Measurements from ENCODE around the gene SCAI.
"Not testable (repeated sequence)": the region's sequence is repeated elsewhere in the genome, so short reads cannot be mapped to it uniquely, and the experiment has no call there.

SCAI gene

GRCh38 chr9:125125523-125125922 is 17.8 kb downstream of the SCAI start:
- H3K27ac ChIP-seq = 0 out of 2 replicates have a peak overlapping the region, but pooled peaks have one; percentile 56
- ChIA-PET POLR2A (ENCODE audit: low non-redundant PET) (no interaction called here), CTCF (interaction anchor here (0.5 to 0.9 kb wide), 2 partner anchors 18 to 20 kb away, joined by 4 read pairs; partner anchors contain the start of gene SCAI)
- no peak for TF ChIP-seq CTCF (conservative IDR thresholded peaks at IDR 0.05; ENCODE audit: low read depth)
- no peak for DNase-seq (ENCODE audit: low spot score)

GRCh38 chr9:125121146-125121545 is 22.2 kb downstream of the SCAI start:
- CTCF ChIA-PET = no interaction called here
- POLR2A ChIA-PET (ENCODE audit: low non-redundant PET) = no interaction called here
- no peak for TF ChIP-seq CTCF (conservative IDR thresholded peaks at IDR 0.05; ENCODE audit: low read depth)
- no peak overlapping the region for H3K27ac ChIP-seq
- peak; percentile 39 for DNase-seq (ENCODE audit: low spot score)

GRCh38 chr9:125119643-125120286 is 23.6 kb downstream of the SCAI start:
- no peak for DNase-seq (ENCODE audit: low spot score)
- no peak overlapping the region for H3K27ac ChIP-seq
- POLR2A ChIA-PET (ENCODE audit: low non-redundant PET) = no interaction called here
- no peak for TF ChIP-seq CTCF (conservative IDR thresholded peaks at IDR 0.05; ENCODE audit: low read depth)
- CTCF ChIA-PET = no interaction called here

- DNase-seq (ENCODE audit: low spot score); H3K27ac ChIP-seq; CTCF ChIA-PET: not testable (repeated sequence)
- POLR2A ChIA-PET (ENCODE audit: low non-redundant PET) = interaction anchor here (0.6 kb wide), 1 partner anchor 61 kb away, joined by 3 read pairs; no protein-coding TSS in a partner anchor
Measured at GRCh38 chr9:125118696-125119095, 24.6 kb downstream of the SCAI start.

- DNase-seq (ENCODE audit: low spot score); CTCF ChIA-PET; POLR2A ChIA-PET (ENCODE audit: low non-redundant PET); H3K27ac ChIP-seq: not testable (repeated sequence)
Measured at GRCh38 chr9:125114503-125114902, 28.8 kb downstream of the SCAI start.

- H3K27ac ChIP-seq = no peak overlapping the region
- no peak for TF ChIP-seq CTCF (conservative IDR thresholded peaks at IDR 0.05; ENCODE audit: low read depth)
- DNase-seq (ENCODE audit: low spot score) = no peak
- ChIA-PET POLR2A (ENCODE audit: low non-redundant PET) (no interaction called here), CTCF (no interaction called here)
Measured at GRCh38 chr9:125110464-125110863, 32.9 kb downstream of the SCAI start.

GRCh38 chr9:125108541-125108940 is 34.8 kb downstream of the SCAI start:
- H3K27ac ChIP-seq; CTCF ChIA-PET; POLR2A ChIA-PET (ENCODE audit: low non-redundant PET); DNase-seq (ENCODE audit: low spot score): not testable (repeated sequence)

GRCh38 chr9:125106285-125106893 is 36.9 kb downstream of the SCAI start:
- ChIA-PET CTCF (interaction anchor here (0.7 kb wide), 1 partner anchor 71 kb away, joined by 3 read pairs; no protein-coding TSS in a partner anchor), POLR2A (ENCODE audit: low non-redundant PET) (interaction anchor here (0.6 kb wide), 1 partner anchor 549 kb away, joined by 3 read pairs; no protein-coding TSS in a partner anchor)
- no peak overlapping the region for H3K27ac ChIP-seq
- no peak for DNase-seq (ENCODE audit: low spot score)
- no peak for TF ChIP-seq CTCF (conservative IDR thresholded peaks at IDR 0.05; ENCODE audit: low read depth)
